Natural killer cell (primary cell): ENCODE data around the gene CACNB4. TPM values are rescaled to one million over a fixed set of nuclear protein-coding genes. Genes with fewer than 3 reads are reported as not detected.

Source experiments
- ATAC-seq, 3 donors: fragments of 150-1000 bp in 2 of 3; fragments of 200-7000 bp in 1 of 3; cut with Tn5 transposase; 1 replicate in 1 of 3; 2 replicates in 2 of 3; pipeline ENCODE4 v1.10.0; 2021; ENCODE audit warnings: mild to moderate bottlenecking in 2 of 3, moderate library complexity in 2 of 3
- DNase-seq, 2 donors: peaks; one replicate each; pipeline versions ENCODE4 v3.0.0 to v3.0.0-alpha.2; 2013 to 2021; ENCODE audit warnings: mixed read lengths in 1 of 2
- H3K27ac ChIP-seq: one replicate; pipeline ENCODE4 v1.5.1; 2013; ENCODE audit warnings: mild to moderate bottlenecking, low read length
- H3K27me3 ChIP-seq: one replicate; pipeline ENCODE4 v1.6.1; 2013; ENCODE audit warnings: low read length; ENCODE audit not compliant: control insufficient read depth, insufficient read depth
- H3K36me3 ChIP-seq: one replicate; pipeline ENCODE4 v1.6.1; 2013; ENCODE audit warnings: low read length; ENCODE audit not compliant: control insufficient read depth, insufficient read depth
- H3K4me1 ChIP-seq: one replicate; pipeline ENCODE4 v1.6.1; 2013; ENCODE audit warnings: low read length; ENCODE audit not compliant: control insufficient read depth, insufficient read depth
- H3K4me3 ChIP-seq: one replicate; pipeline ENCODE4 v1.5.1; 2013; ENCODE audit warnings: low read length
- H3K9me3 ChIP-seq: one replicate; pipeline ENCODE4 v1.6.1; 2013; ENCODE audit warnings: low read length; ENCODE audit not compliant: control insufficient read depth, insufficient read depth
- H3K27ac Mint-ChIP-seq, 2 donors: one replicate each; pipeline ENCODE4 v1.8.0; 2022; ENCODE audit warnings: mild to moderate bottlenecking in 2 of 2, mixed read lengths in 2 of 2, moderate library complexity in 1 of 2
- H3K27me3 Mint-ChIP-seq, 2 donors: one replicate each; pipeline ENCODE4 v1.8.0; 2022; ENCODE audit warnings: low read depth in 2 of 2, mixed read lengths in 2 of 2
- H3K36me3 Mint-ChIP-seq: one replicate; pipeline ENCODE4 v1.8.0; 2022; ENCODE audit warnings: mixed read lengths
- H3K4me1 Mint-ChIP-seq, 2 donors: one replicate each; pipeline ENCODE4 v1.8.0; 2022; ENCODE audit warnings: mixed read lengths in 2 of 2
- H3K4me3 Mint-ChIP-seq: one replicate; pipeline ENCODE4 v1.8.0; 2022; ENCODE audit warnings: mild to moderate bottlenecking, moderate library complexity, mixed read lengths
- H3K9me3 Mint-ChIP-seq, 2 donors: one replicate each; pipeline ENCODE4 v1.8.0; 2022; ENCODE audit warnings: mixed read lengths in 2 of 2
- WGBS: methylation state at CpG from one replicate; pipeline ENCODE4 v1.1.7; 2013; ENCODE audit warnings: missing lambda C conversion rate; ENCODE audit not compliant: insufficient coverage; 5-methylcytosine and 5-hydroxymethylcytosine counted together
- intact Hi-C: fragments of 100-400 bp; cut with micrococcal nuclease; formaldehyde crosslinking; loops from one replicate; pipeline ENCODE4 v1.14.2; 2022
- total RNA-seq, 4 donors: library from RNA; stranded (reverse); fragments of 120-200 nt in 1 of 4; gene quantifications; one replicate each; pipeline versions ENCODE4 v1.2.3 to v1.2.4, GENCODE V29; 2013 to 2022
- TF ChIP-seq, protein P1 (sequence below): fragments of 200-600 bp; IDR thresholded peaks from one replicate; pipeline ENCODE4 v1.8.0; 2022; ENCODE audit warnings: antibody characterized with exemption

The CACNB4 gene
- total RNA-seq, 3 donors from 2014 or later (not counting 1 experiment from before 2014, with no cell fraction given) = 0.56 to 0.93 (median 0.73) TPM

DNA sequence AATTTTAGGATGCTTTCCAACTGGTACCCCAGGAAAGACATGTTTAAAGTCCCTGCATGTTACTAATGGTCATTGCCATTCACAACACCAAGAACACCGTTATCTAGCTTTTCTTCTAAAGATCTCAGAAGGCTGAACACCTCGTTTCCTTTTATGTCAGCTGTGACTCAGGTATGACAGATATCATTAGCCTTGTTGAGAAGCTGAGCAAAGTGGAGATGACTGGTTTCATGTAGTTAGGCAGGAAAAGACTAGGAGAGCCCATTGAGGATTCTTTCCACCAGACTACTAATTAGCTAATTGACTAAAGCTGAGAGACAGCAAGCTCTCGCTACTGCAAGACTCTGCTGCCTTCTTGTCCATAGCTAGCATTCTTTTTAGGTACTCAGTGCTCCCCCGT is 238.6 kb downstream of the CACNB4 start:
- Mint-ChIP-seq H3K4me1 (no peaks in the 10 kb centered on the region), H3K27ac (no peak overlapping the region), H3K4me3 (no peak overlapping the region), H3K9me3 (no peaks in the 10 kb centered on the region), H3K27me3 (peaks cover 3 to 13% of the 10 kb centered on the region in 2 donors), H3K36me3 (no peaks in the 10 kb centered on the region)
- Histone ChIP-seq H3K4me1 (no peaks in the 10 kb centered on the region), H3K36me3 (no peaks in the 10 kb centered on the region), H3K4me3 (no peak overlapping the region), H3K27me3 (no peaks in the 10 kb centered on the region), H3K9me3 (no peaks in the 10 kb centered on the region), H3K27ac (no peak overlapping the region)
- intact Hi-C loops = no loop called here
- DNase-seq (no peak), ATAC-seq (no peak)
- TF ChIP-seq, protein P1, sequence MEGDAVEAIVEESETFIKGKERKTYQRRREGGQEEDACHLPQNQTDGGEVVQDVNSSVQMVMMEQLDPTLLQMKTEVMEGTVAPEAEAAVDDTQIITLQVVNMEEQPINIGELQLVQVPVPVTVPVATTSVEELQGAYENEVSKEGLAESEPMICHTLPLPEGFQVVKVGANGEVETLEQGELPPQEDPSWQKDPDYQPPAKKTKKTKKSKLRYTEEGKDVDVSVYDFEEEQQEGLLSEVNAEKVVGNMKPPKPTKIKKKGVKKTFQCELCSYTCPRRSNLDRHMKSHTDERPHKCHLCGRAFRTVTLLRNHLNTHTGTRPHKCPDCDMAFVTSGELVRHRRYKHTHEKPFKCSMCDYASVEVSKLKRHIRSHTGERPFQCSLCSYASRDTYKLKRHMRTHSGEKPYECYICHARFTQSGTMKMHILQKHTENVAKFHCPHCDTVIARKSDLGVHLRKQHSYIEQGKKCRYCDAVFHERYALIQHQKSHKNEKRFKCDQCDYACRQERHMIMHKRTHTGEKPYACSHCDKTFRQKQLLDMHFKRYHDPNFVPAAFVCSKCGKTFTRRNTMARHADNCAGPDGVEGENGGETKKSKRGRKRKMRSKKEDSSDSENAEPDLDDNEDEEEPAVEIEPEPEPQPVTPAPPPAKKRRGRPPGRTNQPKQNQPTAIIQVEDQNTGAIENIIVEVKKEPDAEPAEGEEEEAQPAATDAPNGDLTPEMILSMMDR = no peak
- 78% methylated on average over 4 of the region's 4 CpGs for WGBS

DNA sequence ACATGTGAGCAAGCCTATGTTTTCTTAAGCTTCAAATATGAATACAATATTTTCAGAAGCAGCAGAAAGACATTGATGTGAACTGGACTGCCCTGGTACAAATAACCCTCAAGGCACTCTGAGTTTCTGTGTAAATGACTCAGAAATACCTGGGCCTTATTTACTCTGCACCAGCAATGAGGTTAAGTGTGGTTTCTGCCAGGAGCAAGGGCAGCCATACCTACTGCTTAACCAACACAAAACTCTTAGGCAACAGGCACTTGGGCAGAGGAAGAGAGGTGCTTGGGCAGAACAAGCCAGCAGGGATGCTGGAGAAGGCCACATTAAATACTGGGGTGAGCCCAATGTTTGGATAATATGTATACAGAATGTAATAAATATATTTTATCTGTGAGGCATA is 241.2 kb downstream of the CACNB4 start:
- Histone ChIP-seq H3K4me1 (no peaks in the 10 kb centered on the region), H3K9me3 (no peaks in the 10 kb centered on the region), H3K4me3 (no peak overlapping the region), H3K36me3 (no peaks in the 10 kb centered on the region), H3K27ac (no peak overlapping the region), H3K27me3 (no peaks in the 10 kb centered on the region)
- Mint-ChIP-seq H3K27ac (no peak overlapping the region), H3K4me3 (no peak overlapping the region), H3K4me1 (no peaks in the 10 kb centered on the region), H3K9me3 (no peaks in the 10 kb centered on the region), H3K27me3 (no peaks in the 10 kb centered on the region), H3K36me3 (no peaks in the 10 kb centered on the region)
- intact Hi-C loops = no loop called here
- TF ChIP-seq, protein P1 = no peak
- no peak for ATAC-seq
- no peak for DNase-seq

DNA sequence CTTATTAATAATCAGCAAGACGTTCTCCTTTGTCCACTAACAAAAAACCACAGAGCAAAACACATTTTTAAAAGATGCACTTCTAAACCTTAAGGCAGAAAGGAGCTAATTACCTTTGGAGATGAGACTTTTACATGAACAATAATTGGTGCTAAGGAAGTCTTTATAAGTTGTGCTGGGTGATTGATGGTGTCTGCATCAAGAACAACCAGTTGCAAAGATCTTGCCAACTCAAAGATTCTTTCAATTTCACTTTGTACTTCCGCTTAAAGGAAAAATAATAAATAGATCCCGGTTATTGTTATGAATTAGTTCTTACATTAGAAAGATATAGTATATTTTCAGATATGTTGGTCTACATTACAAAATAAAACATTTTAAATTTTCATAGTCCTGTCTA is 243.7 kb downstream of the CACNB4 start:
- H3K9me3 Mint-ChIP-seq = no peaks in the 10 kb centered on the region
- H3K27ac ChIP-seq = no peak overlapping the region
- ATAC-seq = no peak
- H3K4me1 Mint-ChIP-seq = no peaks in the 10 kb centered on the region
- no peaks in the 10 kb centered on the region for H3K27me3 Mint-ChIP-seq
- TF ChIP-seq, protein P1 = no peak
- H3K36me3 ChIP-seq = no peaks in the 10 kb centered on the region
- DNase-seq = no peak
- no peaks in the 10 kb centered on the region for H3K4me1 ChIP-seq
- no peak overlapping the region for H3K4me3 Mint-ChIP-seq
- no peaks in the 10 kb centered on the region for H3K9me3 ChIP-seq
- H3K36me3 Mint-ChIP-seq = no peaks in the 10 kb centered on the region
- no peak overlapping the region for H3K27ac Mint-ChIP-seq
- no peak overlapping the region for H3K4me3 ChIP-seq
- no CpG with 5 or more reads among the region's 3 CpGs for WGBS
- no peaks in the 10 kb centered on the region for H3K27me3 ChIP-seq
- intact Hi-C loops = no loop called here

DNA sequence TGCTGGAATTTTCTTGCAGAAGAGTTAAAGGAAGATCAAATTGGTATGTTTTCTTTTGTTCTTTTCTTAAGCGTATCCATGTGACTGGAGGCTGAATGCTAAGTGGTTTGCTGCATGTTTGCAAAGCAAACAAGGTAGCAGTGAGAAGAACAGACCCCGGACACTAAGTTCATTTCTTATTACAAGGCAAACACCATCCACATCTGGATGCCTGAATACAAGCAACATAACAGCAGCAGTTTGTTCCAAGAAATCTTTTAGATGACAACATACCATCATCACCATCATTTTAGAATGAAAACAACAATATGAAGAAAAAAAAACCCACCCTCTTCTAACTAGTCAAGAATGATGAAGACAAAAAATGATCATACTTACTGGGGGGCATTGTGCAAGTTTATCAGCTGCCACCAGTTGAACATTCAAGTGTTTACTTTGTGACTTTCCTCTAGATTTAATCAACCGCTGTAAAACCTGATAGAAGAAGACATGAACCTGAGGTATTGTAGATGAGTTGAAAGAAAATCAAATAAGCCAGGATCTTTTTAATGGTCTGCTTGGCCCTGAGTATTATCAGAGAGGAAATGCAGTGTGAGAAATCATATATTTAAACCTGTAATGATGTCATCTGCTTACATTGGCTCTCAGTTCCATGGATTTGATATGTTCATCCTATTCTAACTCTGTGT is 245.6 kb downstream of the CACNB4 start:
- Histone ChIP-seq H3K36me3 (no peaks in the 10 kb centered on the region), H3K27me3 (no peaks in the 10 kb centered on the region), H3K9me3 (no peaks in the 10 kb centered on the region), H3K4me1 (no peaks in the 10 kb centered on the region), H3K4me3 (no peak overlapping the region), H3K27ac (no peak overlapping the region)
- Mint-ChIP-seq H3K27me3 (no peaks in the 10 kb centered on the region), H3K36me3 (no peaks in the 10 kb centered on the region), H3K4me1 (no peaks in the 10 kb centered on the region), H3K9me3 (no peaks in the 10 kb centered on the region), H3K27ac (no peak overlapping the region), H3K4me3 (no peak overlapping the region)
- WGBS = 96% methylated on average over 3 of the region's 3 CpGs
- intact Hi-C loops = no loop called here
- TF ChIP-seq, protein P1 = no peak
- DNase-seq (no peak), ATAC-seq (no peak)
